Stimulated activated memory B cell treated with anti-CD40 and anti-IgM and Interleukin-4, amounts not matched to agents 10 μg/mL and 1 μg/mL and 100 μg/mL, for 72 hours (primary cell): ENCODE data around the gene CENPN.

Experiments used
- ATAC-seq: fragments of 150-1000 bp; cut with Tn5 transposase; 2 replicates; pipeline ENCODE4 v1.10.0; 2021
- H3K27ac Mint-ChIP-seq: one replicate; pipeline ENCODE4 v1.8.0; 2022; ENCODE audit warnings: mild to moderate bottlenecking, mixed read lengths
- H3K27me3 Mint-ChIP-seq: one replicate; pipeline ENCODE4 v1.8.0; 2022; ENCODE audit warnings: mixed read lengths
- H3K36me3 Mint-ChIP-seq: one replicate; pipeline ENCODE4 v1.8.0; 2022; ENCODE audit warnings: mixed read lengths
- H3K4me1 Mint-ChIP-seq: one replicate; pipeline ENCODE4 v1.8.0; 2022; ENCODE audit warnings: mixed read lengths
- H3K4me3 Mint-ChIP-seq: one replicate; pipeline ENCODE4 v1.8.0; 2022; ENCODE audit warnings: mild to moderate bottlenecking, moderate library complexity, mixed read lengths
- H3K9me3 Mint-ChIP-seq: one replicate; pipeline ENCODE4 v1.8.0; 2022; ENCODE audit warnings: mixed read lengths

The CENPN gene

GRCh38 chr16:81073560-81074330 is 66.7 kb downstream of the CENPN start:
- Mint-ChIP-seq H3K27me3 (no peaks in the 10 kb centered on the region), H3K4me3 (no peak overlapping the region), H3K4me1 (no peaks in the 10 kb centered on the region), H3K9me3 (no peaks in the 10 kb centered on the region), H3K27ac (no peak overlapping the region), H3K36me3 (no peaks in the 10 kb centered on the region)
- ATAC-seq: no peak

- Mint-ChIP-seq H3K36me3 (no peaks in the 10 kb centered on the region), H3K4me1 (no peaks in the 10 kb centered on the region), H3K27me3 (no peaks in the 10 kb centered on the region), H3K9me3 (no peaks in the 10 kb centered on the region), H3K4me3 (no peak overlapping the region), H3K27ac (no peak overlapping the region)
- ATAC-seq: peak; percentile 92
Observed at GRCh38 chr16:81076566-81077075, 69.6 kb downstream of the CENPN start.

DNA sequence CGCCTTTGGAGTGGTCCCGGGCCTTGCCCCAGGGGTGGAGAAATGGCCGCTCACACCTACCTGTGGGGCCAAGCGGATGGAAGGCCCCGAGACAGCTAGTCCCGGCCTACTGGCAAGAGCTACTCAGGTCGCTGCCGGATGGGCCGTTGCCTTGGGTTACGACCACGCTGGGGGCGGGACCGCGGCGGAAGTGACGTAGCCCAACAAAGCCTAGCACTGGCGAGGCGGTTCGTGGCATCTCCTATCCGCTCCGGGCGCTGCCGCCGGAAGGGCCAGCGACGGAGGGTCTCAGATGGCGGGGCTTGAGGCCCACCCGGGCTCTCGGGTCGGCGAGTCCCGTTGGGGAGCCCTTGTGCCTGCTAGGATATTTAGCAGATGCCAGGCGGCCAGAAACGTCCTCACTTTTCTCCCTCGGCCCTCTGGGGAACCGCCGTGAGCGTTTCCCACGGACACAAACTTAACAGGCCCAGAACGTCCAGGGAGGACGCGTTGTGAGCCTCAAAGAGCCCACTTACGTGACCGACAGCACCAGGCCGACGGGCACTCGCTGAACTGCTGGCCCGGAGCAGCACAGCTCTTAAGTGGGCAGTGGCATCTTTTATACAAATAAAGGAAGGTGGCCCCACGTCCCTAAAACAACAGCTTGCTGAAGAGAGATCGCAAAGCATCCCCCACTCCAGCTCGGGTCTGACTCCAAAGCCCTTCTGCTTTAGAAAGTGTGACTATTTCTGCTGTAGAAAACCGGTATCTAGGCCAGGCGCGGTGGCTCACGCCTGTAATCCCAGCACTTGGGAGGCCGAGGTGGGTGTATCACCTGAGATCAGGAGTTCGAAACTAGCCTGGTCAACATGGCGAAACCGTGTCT is 70.3 kb downstream of the CENPN start, which contains the start of gene C16orf46:
Gene C16orf46 (minus strand): TSS at position 163 of the 865 bp plus-strand sequence. CDS start 13,283 bp downstream, outside the sequence.
- no peaks in the 10 kb centered on the region for H3K9me3 Mint-ChIP-seq
- no peaks in the 10 kb centered on the region for H3K4me1 Mint-ChIP-seq
- peak within 1 kb of the TSS; percentile 18 for H3K4me3 Mint-ChIP-seq
- no peaks in the 10 kb centered on the region for H3K36me3 Mint-ChIP-seq
- peak; percentile 97 for ATAC-seq
- H3K27ac Mint-ChIP-seq: no peak within 1 kb of the TSS
- no peaks in the 10 kb centered on the region for H3K27me3 Mint-ChIP-seq

DNA sequence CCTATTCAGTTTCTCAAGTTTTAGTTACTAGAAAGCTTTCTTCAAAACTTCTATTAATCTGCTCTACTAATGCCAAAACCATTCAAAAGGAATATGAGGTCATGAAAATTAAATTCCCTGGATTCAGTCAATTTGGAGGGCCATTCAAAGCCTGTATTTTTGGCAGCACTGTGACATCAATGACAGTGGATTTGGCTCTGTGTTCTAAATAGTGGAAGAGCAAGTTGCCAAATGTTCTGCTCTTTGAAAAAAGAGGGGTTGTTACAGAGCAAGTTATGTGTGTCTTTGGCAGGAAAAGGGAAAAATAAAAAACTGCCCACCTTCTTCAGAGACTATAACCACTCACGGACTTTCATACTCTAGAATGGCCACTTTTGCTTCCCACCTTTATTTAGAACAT is 73.2 kb downstream of the CENPN start:
- H3K27ac Mint-ChIP-seq: no peak overlapping the region
- no peak overlapping the region for H3K4me3 Mint-ChIP-seq
- no peaks in the 10 kb centered on the region for H3K27me3 Mint-ChIP-seq
- no peaks in the 10 kb centered on the region for H3K9me3 Mint-ChIP-seq
- no peak for ATAC-seq
- H3K4me1 Mint-ChIP-seq: no peaks in the 10 kb centered on the region
- H3K36me3 Mint-ChIP-seq: no peaks in the 10 kb centered on the region

- no peaks in the 10 kb centered on the region for H3K27me3 Mint-ChIP-seq
- no peaks in the 10 kb centered on the region for H3K9me3 Mint-ChIP-seq
- H3K4me1 Mint-ChIP-seq: no peaks in the 10 kb centered on the region
- ATAC-seq: no peak
- no peaks in the 10 kb centered on the region for H3K36me3 Mint-ChIP-seq
- no peak overlapping the region for H3K27ac Mint-ChIP-seq
- no peak overlapping the region for H3K4me3 Mint-ChIP-seq
Observed at GRCh38 chr16:81081014-81081413, 74.0 kb downstream of the CENPN start.
